GM19035 (cell line): Measurements from ENCODE around the gene RDH11.

Source experiments
- ATAC-seq: cut with Tn5 transposase; IDR thresholded peaks from one replicate; pipeline ENCODE4 v1.9.1; 2021; ENCODE audit not compliant: unreplicated experiment

Gene RDH11

DNA sequence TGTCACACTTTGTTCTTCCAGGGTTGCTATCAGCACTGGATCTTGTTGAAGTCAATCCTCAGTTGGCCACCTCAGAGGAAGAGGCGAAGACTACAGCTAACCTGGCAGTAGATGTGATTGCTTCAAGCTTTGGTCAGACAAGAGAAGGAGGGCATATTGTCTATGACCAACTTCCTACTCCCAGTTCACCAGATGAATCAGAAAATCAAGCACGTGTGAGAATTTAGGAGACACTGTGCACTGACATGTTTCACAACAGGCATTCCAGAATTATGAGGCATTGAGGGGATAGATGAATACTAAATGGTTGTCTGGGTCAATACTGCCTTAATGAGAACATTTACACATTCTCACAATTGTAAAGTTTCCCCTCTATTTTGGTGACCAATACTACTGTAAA, 44.9 kb downstream of the RDH11 start:
- no peak for ATAC-seq

DNA sequence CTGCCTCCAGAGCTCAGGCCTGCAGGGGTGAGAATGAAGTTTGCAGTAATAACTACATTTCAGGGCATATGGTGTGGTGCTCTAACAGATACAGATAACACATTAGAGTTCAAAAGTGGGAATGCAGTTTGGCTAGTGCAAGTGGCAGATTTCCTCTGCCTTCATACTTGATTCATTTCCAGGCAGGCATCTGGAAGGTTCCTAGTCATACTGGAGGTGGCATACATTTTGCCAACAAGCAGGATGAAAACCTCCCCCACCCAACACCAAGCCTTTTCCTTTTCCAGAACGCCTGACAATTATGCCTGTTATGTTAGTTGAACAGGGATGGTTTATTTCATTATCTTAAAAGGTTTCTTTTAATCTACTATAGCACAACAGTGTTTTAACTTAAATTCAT, 45.4 kb downstream of the RDH11 start:
- no peak for ATAC-seq

DNA sequence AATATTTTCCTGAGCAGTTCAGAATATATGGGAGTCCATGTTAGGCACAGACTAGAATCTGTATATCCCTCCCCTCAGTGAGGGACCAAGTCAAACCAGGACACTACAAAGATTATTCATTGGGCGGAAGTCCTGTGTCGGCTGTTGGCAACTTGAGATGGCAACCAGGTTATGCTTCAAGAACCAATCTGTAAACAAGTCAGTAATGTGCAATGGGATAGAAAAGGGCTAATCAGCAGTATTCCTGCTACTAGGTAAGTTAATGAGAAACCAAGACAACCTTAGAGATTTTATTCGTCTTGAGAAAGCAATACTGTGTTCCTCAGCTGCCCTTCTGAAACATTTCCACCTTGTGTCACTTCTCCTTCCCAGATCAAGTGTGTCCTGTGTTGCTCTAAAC, 49.4 kb downstream of the RDH11 start:
- ATAC-seq = no peak

DNA sequence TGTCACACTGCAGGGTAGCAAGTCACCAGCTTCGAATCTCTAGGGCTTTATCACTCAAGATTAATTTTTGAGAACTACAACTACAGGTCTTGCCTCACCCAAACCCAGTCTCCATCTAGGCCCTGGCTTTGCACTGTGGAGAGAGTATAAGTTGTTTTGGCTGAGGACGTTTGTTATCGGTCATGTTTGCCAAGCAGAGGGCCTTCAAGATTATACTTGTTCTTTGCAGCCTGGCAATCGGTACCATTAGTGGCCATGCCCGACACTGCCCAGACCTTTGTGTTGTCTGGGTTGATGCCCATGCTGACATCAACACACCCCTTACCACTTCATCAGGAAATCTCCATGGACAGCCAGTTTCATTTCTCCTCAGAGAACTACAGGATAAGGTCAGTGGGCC, 50.1 kb downstream of the RDH11 start:
- ATAC-seq = no peak

DNA sequence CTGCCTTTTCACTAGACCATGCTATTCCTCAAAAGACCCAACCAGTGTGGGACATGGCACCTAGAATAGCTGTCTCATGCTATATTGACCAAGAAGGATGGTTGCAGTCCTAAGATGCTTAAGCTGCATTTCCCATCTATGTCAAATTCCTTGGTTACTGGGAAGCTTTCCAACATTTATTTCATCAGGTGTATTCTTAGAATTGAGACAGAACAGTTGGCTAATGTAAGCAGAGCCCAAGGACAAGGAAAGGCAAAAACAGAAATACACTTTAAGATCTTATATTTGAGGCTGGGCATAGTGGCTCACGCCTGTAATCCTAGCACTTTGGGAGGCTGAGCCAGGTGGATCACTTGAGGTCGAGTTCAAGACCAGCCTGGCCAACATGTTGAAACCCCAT, 51.1 kb downstream of the RDH11 start:
- no peak for ATAC-seq

DNA sequence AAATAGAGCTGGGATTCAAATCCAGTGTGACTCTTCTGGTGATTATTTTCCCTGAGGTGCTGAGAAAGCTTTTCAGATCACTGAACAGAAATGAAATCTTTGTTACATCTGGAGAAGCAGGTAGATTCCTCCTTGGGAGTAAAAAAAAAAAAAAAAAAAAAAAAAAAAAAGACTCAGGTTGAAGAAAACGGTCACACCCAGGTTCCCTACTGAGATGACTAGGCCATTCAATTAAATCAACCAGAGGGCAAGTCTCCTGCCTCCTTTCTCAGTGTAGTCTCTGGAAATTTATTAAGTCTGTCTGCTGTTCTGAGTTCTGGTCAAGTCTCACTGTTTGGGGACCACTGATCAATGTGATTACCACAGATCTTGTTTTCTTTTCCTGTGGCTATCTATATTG, 51.9 kb downstream of the RDH11 start:
- no peak for ATAC-seq

DNA sequence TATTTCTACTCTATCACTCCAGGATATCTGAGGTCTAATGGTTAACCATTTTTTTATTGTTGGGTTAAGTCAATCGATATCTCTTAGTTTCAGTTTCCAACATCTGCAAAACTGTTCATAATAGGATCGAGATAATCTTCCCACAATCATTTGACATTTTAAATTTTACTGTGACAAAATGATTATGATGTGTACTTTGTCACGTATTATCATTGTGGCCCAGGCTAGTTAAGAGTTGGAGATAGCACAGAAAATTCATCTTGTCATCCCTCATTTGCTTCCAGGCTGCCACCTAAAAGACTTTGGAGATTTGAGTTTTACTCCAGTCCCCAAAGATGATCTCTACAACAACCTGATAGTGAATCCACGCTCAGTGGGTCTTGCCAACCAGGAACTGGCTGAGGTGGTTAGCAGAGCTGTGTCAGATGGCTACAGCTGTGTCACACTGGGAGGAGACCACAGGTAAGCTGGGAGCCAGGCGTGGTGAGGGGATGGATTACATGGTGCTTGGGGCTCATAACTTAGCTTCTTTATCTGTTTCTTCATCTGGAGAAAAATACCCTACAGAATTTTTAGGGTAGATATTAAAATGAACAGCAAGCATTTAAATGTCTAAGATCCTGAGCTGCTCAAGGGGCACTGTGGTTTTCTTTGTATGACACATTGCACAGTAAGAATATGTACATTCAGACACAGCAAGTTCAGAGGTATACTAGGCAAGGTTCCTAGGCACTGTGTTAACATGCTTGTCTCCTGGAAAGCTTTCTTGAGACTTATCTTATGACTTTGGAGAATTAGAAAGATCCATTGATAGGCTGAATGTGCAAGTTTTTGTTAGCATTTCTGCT, 53.4 kb downstream of the RDH11 start:
- no peak for ATAC-seq

DNA sequence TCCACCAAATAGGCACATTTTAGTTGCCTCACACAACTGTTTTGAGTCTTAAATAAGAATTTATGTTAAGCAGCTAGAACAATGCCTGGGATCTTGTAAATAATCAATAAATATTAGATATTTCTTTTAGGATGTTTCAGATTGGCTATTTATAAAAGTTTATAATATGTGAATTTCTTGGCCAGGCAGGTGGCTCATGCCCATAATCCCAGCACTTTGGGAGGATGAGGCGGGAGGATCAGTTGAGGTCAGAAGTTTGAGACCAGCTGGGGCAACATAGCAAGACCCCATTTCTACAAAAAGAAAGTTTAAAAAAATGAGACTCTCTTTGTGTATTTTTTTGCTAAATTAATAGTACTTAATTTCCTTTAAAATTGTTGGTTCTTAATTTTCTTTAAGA, 54.1 kb downstream of the RDH11 start:
- no peak for ATAC-seq

DNA sequence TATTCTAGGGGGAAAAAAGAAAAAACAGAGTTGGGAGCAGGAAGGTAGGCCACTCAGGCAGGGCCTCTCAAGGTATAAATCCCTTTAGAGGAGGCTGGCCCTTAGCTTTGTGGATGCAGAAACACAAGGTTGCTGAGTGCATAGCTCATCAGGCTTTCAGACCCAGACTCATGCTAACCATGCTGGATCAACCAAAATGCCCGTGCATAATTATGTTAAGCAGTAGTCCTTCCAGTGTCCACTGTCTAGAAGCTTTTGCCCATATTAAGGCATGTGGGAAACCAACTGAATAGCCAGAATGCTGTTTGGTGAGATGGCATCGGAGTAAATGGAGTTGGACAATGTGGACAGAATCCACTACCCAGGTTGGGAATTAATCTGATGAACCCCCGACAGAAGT, 56.9 kb downstream of the RDH11 start:
- no peak for ATAC-seq

DNA sequence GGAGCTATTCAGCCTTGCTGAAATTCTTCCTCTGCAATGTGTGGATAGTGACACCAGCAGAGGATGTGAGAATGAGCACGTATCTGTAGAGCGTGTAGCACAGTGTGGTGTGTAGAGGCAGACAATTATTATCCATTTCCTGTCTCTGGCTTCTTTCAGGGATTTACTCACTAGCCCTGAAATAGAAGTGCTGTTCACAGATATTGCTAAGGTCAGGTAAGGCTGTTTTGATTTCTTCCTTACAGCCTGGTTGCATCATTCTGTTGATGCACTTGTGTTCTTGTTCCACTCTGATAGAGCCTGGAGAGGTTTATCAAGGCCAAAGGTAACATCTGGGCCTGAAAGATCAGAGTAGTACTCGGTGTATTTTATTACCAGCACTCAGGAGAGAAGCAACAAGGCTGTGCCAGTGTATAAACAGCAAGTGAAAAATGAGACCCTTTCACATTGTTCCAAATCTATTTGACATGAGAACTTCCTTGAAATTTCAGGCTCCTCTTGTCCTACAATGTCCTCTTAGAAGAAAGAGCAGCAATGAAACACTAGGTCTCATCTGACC, 59.1 kb downstream of the RDH11 start:
- no peak for ATAC-seq

DNA sequence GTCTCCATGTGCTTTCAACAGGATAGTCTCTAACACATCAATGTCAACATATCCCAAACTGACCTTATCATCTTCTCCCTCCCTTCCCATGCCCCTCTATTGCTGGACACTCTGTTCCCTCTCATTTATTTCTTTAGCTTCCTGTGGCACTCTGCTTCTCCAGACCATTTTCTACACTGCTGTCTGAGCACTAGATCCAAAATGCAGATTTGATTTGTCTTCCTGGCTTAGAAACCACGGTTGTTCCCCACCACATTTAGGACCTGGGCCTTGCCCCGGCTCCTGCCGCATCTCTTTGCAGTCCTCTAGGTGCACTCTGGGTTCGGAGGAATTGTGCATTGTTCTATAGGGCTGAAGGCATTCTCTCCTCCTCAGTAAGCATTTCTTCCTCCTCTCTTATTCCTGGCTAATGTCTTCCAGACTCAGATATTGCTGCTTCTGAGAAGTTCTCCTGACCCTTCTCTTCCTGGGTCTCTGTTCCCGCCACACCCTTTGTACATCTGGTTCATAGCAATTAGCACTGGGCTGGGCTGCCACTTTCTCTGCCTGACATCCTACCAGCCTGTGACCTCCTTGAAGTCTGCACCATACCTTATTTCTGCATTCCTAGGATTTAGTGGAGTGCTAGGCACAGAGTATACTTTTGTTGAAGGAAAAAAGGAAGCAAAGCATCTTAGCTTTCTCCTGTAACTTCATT, 62.0 kb downstream of the RDH11 start:
- ATAC-seq = no peak

DNA sequence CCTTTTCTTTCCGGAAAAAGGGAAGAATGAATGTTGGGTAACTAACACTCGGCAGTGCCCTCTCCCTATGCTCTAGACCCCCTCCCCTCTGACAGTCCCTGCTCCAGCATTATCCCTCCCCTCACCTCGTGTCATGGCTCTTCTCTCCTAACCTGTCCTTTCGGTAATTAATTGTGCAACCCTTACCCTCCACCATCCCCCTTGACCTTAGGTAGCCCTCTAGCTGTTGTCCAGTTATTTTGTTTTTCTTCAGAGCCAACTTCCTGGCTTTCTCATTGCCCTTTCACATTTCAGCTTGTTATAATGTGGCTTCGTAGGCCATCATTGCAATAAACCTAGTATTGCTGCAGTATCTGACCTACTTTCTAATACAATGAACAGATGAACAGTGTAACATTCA, 64.6 kb downstream of the RDH11 start:
- no peak for ATAC-seq

DNA sequence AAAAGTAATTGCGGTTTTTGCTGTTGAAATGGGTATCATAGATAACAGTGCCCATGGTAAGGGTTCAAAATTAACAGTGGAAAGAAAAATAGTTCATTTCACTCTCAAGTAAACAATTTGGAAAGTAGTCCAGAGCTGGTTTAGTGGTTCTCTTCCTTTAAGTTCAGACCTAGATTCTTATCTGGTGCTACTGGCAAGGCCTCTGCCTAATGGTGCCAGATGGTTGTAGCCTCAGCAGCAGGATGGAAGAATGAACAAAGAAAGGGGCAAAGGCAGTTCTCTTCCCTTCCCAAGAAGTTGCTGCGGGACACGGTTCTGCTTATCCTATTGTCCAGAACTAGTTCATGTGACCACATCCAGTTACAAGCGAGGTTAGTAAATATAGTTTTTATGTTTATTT, 65.4 kb downstream of the RDH11 start:
- ATAC-seq = no peak

DNA sequence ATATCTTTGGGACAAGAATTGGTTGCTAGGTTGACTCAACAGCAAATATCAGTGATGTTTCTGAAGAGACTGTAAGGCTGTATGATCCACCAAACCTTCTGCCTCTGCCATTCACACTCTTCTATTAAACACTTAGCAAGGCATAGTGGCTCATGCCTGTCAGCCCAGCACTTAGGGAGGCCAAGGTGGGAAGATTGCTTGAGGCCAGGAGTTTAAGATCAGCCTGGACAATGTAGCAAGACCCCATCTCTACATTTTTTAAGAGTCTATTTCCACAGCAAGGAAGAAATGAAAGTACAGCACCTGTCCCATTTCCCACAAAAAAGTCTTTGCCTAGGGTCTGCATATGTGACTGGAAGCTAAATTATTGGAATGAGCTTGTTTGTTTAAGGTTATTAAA, 68.0 kb downstream of the RDH11 start:
- ATAC-seq = no peak
